Astrocyte of the spinal cord (primary cell): Measurements from ENCODE around the gene OR6M1.

Source experiments
- DNase-seq: peaks from one replicate; pipeline ENCODE4 v3.0.0; 2011; ENCODE audit warnings: low read depth, low spot score
- H3K4me3 ChIP-seq: 2 replicates; pipeline ENCODE4 v1.5.1; 2011; ENCODE audit warnings: low read depth, mild to moderate bottlenecking, low read length, moderate library complexity
- CTCF ChIP-seq: IDR thresholded peaks from 2 replicates; pipeline ENCODE4 v1.5.1; 2012; ENCODE audit warnings: low read depth, mild to moderate bottlenecking, low read length, inconsistent platforms
- in situ Hi-C: cut with HindIII; loops from 2 replicates; pipeline ENCODE4 v1.10.0; 2017; ENCODE audit warnings: low sequenced_read_pairs

OR6M1 gene

GRCh38 chr11:123806249-123806648 is at the start of gene OR6M1:
Gene OR6M1 (minus strand): TSS chr11:123806349. CDS start chr11:123806349, 0 bp downstream.
- no peak within 1 kb of the TSS for H3K4me3 ChIP-seq
- in situ Hi-C loops, result no loop called here
- no peak for TF ChIP-seq CTCF
- DNase-seq, result no peak

- no peak for TF ChIP-seq CTCF
- in situ Hi-C loops, result no loop called here
- no peak for DNase-seq
- no peak overlapping the region for H3K4me3 ChIP-seq
Observed at GRCh38 chr11:123853038-123853437, 46.9 kb upstream of the OR6M1 start.

GRCh38 chr11:123852321-123852720 is 46.2 kb upstream of the OR6M1 start:
- no peak for TF ChIP-seq CTCF
- no peak for DNase-seq
- in situ Hi-C loops, result no loop called here
- no peak overlapping the region for H3K4me3 ChIP-seq

GRCh38 chr11:123851110-123851509 is 45.0 kb upstream of the OR6M1 start:
- DNase-seq, result no peak
- in situ Hi-C loops, result no loop called here
- no peak for TF ChIP-seq CTCF
- no peak overlapping the region for H3K4me3 ChIP-seq

- TF ChIP-seq CTCF, result no peak
- H3K4me3 ChIP-seq, result no peak overlapping the region
- DNase-seq, result no peak
- in situ Hi-C loops, result no loop called here
Observed at GRCh38 chr11:123841174-123841573, 35.0 kb upstream of the OR6M1 start.

- DNase-seq, result no peak
- no peak for TF ChIP-seq CTCF
- in situ Hi-C loops, result no loop called here
- H3K4me3 ChIP-seq, result no peak overlapping the region
Observed at GRCh38 chr11:123839131-123839530, 33.0 kb upstream of the OR6M1 start.

GRCh38 chr11:123838659-123839058 is 32.5 kb upstream of the OR6M1 start:
- no peak for TF ChIP-seq CTCF
- no peak for DNase-seq
- in situ Hi-C loops, result no loop called here
- no peak overlapping the region for H3K4me3 ChIP-seq
